Activated naive CD8-positive, alpha-beta T cell treated with anti-CD3 and anti-CD28 coated beads, Interleukin-2, amount 50 U/mL, for 24 hours (primary cell): ENCODE data around the gene RUSC2.

ENCODE experiments used
- ATAC-seq: fragments of 150-1000 bp; cut with Tn5 transposase; one replicate; pipeline ENCODE4 v1.10.0; 2021
- DNase-seq: peaks from one replicate; pipeline ENCODE4 v3.0.0; 2021
- H3K27ac Mint-ChIP-seq: one replicate; pipeline ENCODE4 v1.8.0; 2021; ENCODE audit warnings: mild to moderate bottlenecking, mixed read lengths
- H3K27me3 Mint-ChIP-seq: one replicate; pipeline ENCODE4 v1.8.0; 2021; ENCODE audit warnings: mixed read lengths
- H3K36me3 Mint-ChIP-seq: one replicate; pipeline ENCODE4 v1.8.0; 2021; ENCODE audit warnings: low read depth, mixed read lengths
- H3K4me1 Mint-ChIP-seq: one replicate; pipeline ENCODE4 v1.8.0; 2021; ENCODE audit warnings: mixed read lengths
- H3K4me3 Mint-ChIP-seq: one replicate; pipeline ENCODE4 v1.8.0; 2021; ENCODE audit warnings: mild to moderate bottlenecking, moderate library complexity, mixed read lengths
- H3K9me3 Mint-ChIP-seq: one replicate; pipeline ENCODE4 v1.8.0; 2021; ENCODE audit warnings: mixed read lengths

Gene RUSC2

GRCh38 chr9:35506359-35506758, 16.4 kb downstream of the RUSC2 start:
- Mint-ChIP-seq H3K36me3 (no peaks in the 10 kb centered on the region), H3K27me3 (peaks cover 8% of the 10 kb centered on the region), H3K27ac (no peak overlapping the region), H3K4me1 (no peaks in the 10 kb centered on the region), H3K9me3 (no peaks in the 10 kb centered on the region), H3K4me3 (no peak overlapping the region)
- ATAC-seq = no peak
- no peak for DNase-seq

- DNase-seq = no peak
- H3K36me3 Mint-ChIP-seq = no peaks in the 10 kb centered on the region
- ATAC-seq = no peak
- H3K27ac Mint-ChIP-seq = no peak overlapping the region
- peaks cover 8% of the 10 kb centered on the region for H3K27me3 Mint-ChIP-seq
- no peaks in the 10 kb centered on the region for H3K4me1 Mint-ChIP-seq
- no peak overlapping the region for H3K4me3 Mint-ChIP-seq
- H3K9me3 Mint-ChIP-seq = no peaks in the 10 kb centered on the region
Observed at GRCh38 chr9:35508069-35508468, 18.2 kb downstream of the RUSC2 start.

GRCh38 chr9:35510383-35510753, 20.5 kb downstream of the RUSC2 start:
- Mint-ChIP-seq H3K4me1 (no peaks in the 10 kb centered on the region), H3K9me3 (no peaks in the 10 kb centered on the region)
- ATAC-seq = no peak

GRCh38 chr9:35510754-35511428, 21.0 kb downstream of the RUSC2 start:
- no peak overlapping the region for H3K27ac Mint-ChIP-seq
- DNase-seq (no peak), ATAC-seq (no peak)
- H3K27me3 Mint-ChIP-seq = peaks cover 5% of the 10 kb centered on the region
- no peaks in the 10 kb centered on the region for H3K4me1 Mint-ChIP-seq
- no peak overlapping the region for H3K4me3 Mint-ChIP-seq
- H3K36me3 Mint-ChIP-seq = no peaks in the 10 kb centered on the region
- no peaks in the 10 kb centered on the region for H3K9me3 Mint-ChIP-seq

More at GRCh38 chr9:35510383-35510753, 20.5 kb downstream of the RUSC2 start:
- no peak for DNase-seq
- H3K4me3 Mint-ChIP-seq = no peak overlapping the region
- H3K27me3 Mint-ChIP-seq = peaks cover 8% of the 10 kb centered on the region
- no peak overlapping the region for H3K27ac Mint-ChIP-seq
- H3K36me3 Mint-ChIP-seq = no peaks in the 10 kb centered on the region

GRCh38 chr9:35511453-35511852, 21.5 kb downstream of the RUSC2 start:
- H3K27ac Mint-ChIP-seq = no peak overlapping the region
- H3K4me1 Mint-ChIP-seq = no peaks in the 10 kb centered on the region
- no peak for ATAC-seq
- peaks cover 5% of the 10 kb centered on the region for H3K27me3 Mint-ChIP-seq
- H3K9me3 Mint-ChIP-seq = no peaks in the 10 kb centered on the region
- H3K36me3 Mint-ChIP-seq = no peaks in the 10 kb centered on the region
- no peak for DNase-seq
- no peak overlapping the region for H3K4me3 Mint-ChIP-seq

- no peak overlapping the region for H3K4me3 Mint-ChIP-seq
- H3K9me3 Mint-ChIP-seq = no peaks in the 10 kb centered on the region
- ATAC-seq (no peak), DNase-seq (no peak)
- H3K4me1 Mint-ChIP-seq = no peaks in the 10 kb centered on the region
- H3K27ac Mint-ChIP-seq = no peak overlapping the region
- H3K27me3 Mint-ChIP-seq = no peaks in the 10 kb centered on the region
- H3K36me3 Mint-ChIP-seq = no peaks in the 10 kb centered on the region
Observed at GRCh38 chr9:35515766-35516165, 25.9 kb downstream of the RUSC2 start.

GRCh38 chr9:35516479-35516878, 26.6 kb downstream of the RUSC2 start:
- no peaks in the 10 kb centered on the region for H3K27me3 Mint-ChIP-seq
- H3K4me1 Mint-ChIP-seq = no peaks in the 10 kb centered on the region
- H3K36me3 Mint-ChIP-seq = no peaks in the 10 kb centered on the region
- no peak overlapping the region for H3K27ac Mint-ChIP-seq
- H3K9me3 Mint-ChIP-seq = no peaks in the 10 kb centered on the region
- ATAC-seq = no peak
- no peak overlapping the region for H3K4me3 Mint-ChIP-seq
- DNase-seq = no peak

- ATAC-seq (no peak), DNase-seq (no peak)
- Mint-ChIP-seq H3K36me3 (no peaks in the 10 kb centered on the region), H3K4me1 (no peaks in the 10 kb centered on the region), H3K9me3 (no peaks in the 10 kb centered on the region), H3K4me3 (no peak overlapping the region), H3K27ac (no peak overlapping the region), H3K27me3 (no peaks in the 10 kb centered on the region)
Observed at GRCh38 chr9:35517131-35517530, 27.2 kb downstream of the RUSC2 start.

- ATAC-seq (no peak), DNase-seq (no peak)
- Mint-ChIP-seq H3K36me3 (no peaks in the 10 kb centered on the region), H3K9me3 (no peaks in the 10 kb centered on the region), H3K27me3 (no peaks in the 10 kb centered on the region), H3K4me1 (no peaks in the 10 kb centered on the region), H3K4me3 (no peak overlapping the region), H3K27ac (no peak overlapping the region)
Observed at GRCh38 chr9:35517552-35518224, 27.8 kb downstream of the RUSC2 start.

- Mint-ChIP-seq H3K4me1 (no peaks in the 10 kb centered on the region), H3K4me3 (no peak overlapping the region), H3K9me3 (no peaks in the 10 kb centered on the region), H3K36me3 (no peaks in the 10 kb centered on the region), H3K27ac (no peak overlapping the region), H3K27me3 (no peaks in the 10 kb centered on the region)
- DNase-seq (no peak), ATAC-seq (no peak)
Observed at GRCh38 chr9:35518225-35518821, 28.4 kb downstream of the RUSC2 start.

- H3K4me1 Mint-ChIP-seq = no peaks in the 10 kb centered on the region
- no peaks in the 10 kb centered on the region for H3K27me3 Mint-ChIP-seq
- DNase-seq (no peak), ATAC-seq (no peak)
- no peaks in the 10 kb centered on the region for H3K36me3 Mint-ChIP-seq
- no peaks in the 10 kb centered on the region for H3K9me3 Mint-ChIP-seq
- no peak overlapping the region for H3K4me3 Mint-ChIP-seq
- no peak overlapping the region for H3K27ac Mint-ChIP-seq
Observed at GRCh38 chr9:35518981-35519679, 29.2 kb downstream of the RUSC2 start.

- no peaks in the 10 kb centered on the region for H3K27me3 Mint-ChIP-seq
- no peaks in the 10 kb centered on the region for H3K9me3 Mint-ChIP-seq
- no peak for DNase-seq
- no peak overlapping the region for H3K4me3 Mint-ChIP-seq
- H3K4me1 Mint-ChIP-seq = no peaks in the 10 kb centered on the region
- no peak overlapping the region for H3K27ac Mint-ChIP-seq
- no peaks in the 10 kb centered on the region for H3K36me3 Mint-ChIP-seq
- ATAC-seq = no peak
Observed at GRCh38 chr9:35519692-35520363, 29.9 kb downstream of the RUSC2 start.

GRCh38 chr9:35520364-35520710, 30.4 kb downstream of the RUSC2 start:
- ATAC-seq (no peak), DNase-seq (no peak)
- Mint-ChIP-seq H3K4me3 (no peak overlapping the region), H3K9me3 (no peaks in the 10 kb centered on the region), H3K27me3 (no peaks in the 10 kb centered on the region), H3K4me1 (no peaks in the 10 kb centered on the region), H3K36me3 (no peaks in the 10 kb centered on the region), H3K27ac (no peak overlapping the region)

- peaks cover 7% of the 10 kb centered on the region for H3K4me1 Mint-ChIP-seq
- no peak for DNase-seq
- no peaks in the 10 kb centered on the region for H3K27me3 Mint-ChIP-seq
Observed at GRCh38 chr9:35521708-35522107, 31.8 kb downstream of the RUSC2 start.

More at GRCh38 chr9:35521708-35522107, 31.8 kb downstream of the RUSC2 start:
- no peak overlapping the region for H3K27ac Mint-ChIP-seq
- no peak for ATAC-seq
- H3K36me3 Mint-ChIP-seq = no peaks in the 10 kb centered on the region
- no peak overlapping the region for H3K4me3 Mint-ChIP-seq
- H3K9me3 Mint-ChIP-seq = no peaks in the 10 kb centered on the region
